Esophagus (tissue), 2 donors: ENCODE results near the gene INS. TPM values are rescaled to one million over a fixed set of nuclear protein-coding genes. Genes with fewer than 3 reads are reported as not detected.

Experiments used
- H3K27ac ChIP-seq, 2 donors: one replicate each; pipeline ENCODE4 v1.5.1; 2013; ENCODE audit warnings: low read depth in 2 of 2, mild to moderate bottlenecking in 2 of 2, inconsistent platforms in 1 of 2, low read length in 1 of 2, moderate library complexity in 1 of 2
- H3K27me3 ChIP-seq, 2 donors: one replicate each; pipeline ENCODE4 v1.6.1; 2013; ENCODE audit warnings: low read length in 2 of 2, control low read depth in 1 of 2, mild to moderate bottlenecking in 1 of 2; ENCODE audit not compliant: insufficient read depth in 2 of 2, control insufficient read depth in 1 of 2
- H3K36me3 ChIP-seq, 2 donors: one replicate each; pipeline ENCODE4 v1.6.1; 2013; ENCODE audit warnings: low read length in 1 of 2; ENCODE audit not compliant: control insufficient read depth in 2 of 2, insufficient read depth in 2 of 2
- H3K4me1 ChIP-seq, 2 donors: one replicate each; pipeline ENCODE4 v1.6.1; 2013; ENCODE audit warnings: low read length in 1 of 2; ENCODE audit not compliant: control insufficient read depth in 2 of 2, insufficient read depth in 2 of 2
- H3K4me3 ChIP-seq, 2 donors: one replicate each; pipeline ENCODE4 v1.5.1; 2013; ENCODE audit warnings: low read length in 2 of 2, mild to moderate bottlenecking in 2 of 2, low read depth in 1 of 2, moderate library complexity in 1 of 2
- H3K9me3 ChIP-seq, 2 donors: one replicate each; pipeline ENCODE4 v1.6.1; 2013; ENCODE audit warnings: mild to moderate bottlenecking in 2 of 2, low read depth in 1 of 2, low read length in 1 of 2, moderate library complexity in 1 of 2; ENCODE audit not compliant: control insufficient read depth in 2 of 2, insufficient read depth in 1 of 2
- WGBS, 2 donors: extraction: QIAGEN DNeasy Blood & Tissue Kit; methylation state at CpG; one replicate each; pipeline ENCODE4 v1.1.7; 2013; 5-methylcytosine and 5-hydroxymethylcytosine counted together
- polyA plus RNA-seq, 2 donors: library from polyadenylated mRNA; stranded (reverse); fragments of 200-250 nt; gene quantifications; one replicate each; pipeline ENCODE4 v1.2.3, GENCODE V29; 2013
- donor health status: healthy with polysubstance abuse.
- donor health status: Bipolar disorder and iron deficiency.

The INS gene
- polyA plus RNA-seq, 2 donors = 1.4 to 3.3 TPM

- no peaks in the 10 kb centered on the region for H3K36me3 ChIP-seq
- H3K9me3 ChIP-seq = no peaks in the 10 kb centered on the region
- H3K4me3 ChIP-seq = no peak overlapping the region
- 91 to 93% methylated on average over 14 of the region's 14 CpGs for WGBS, 2 donors
- H3K4me1 ChIP-seq = peaks cover 0 to 21% of the 10 kb centered on the region in 2 donors
- no peak overlapping the region for H3K27ac ChIP-seq
- H3K27me3 ChIP-seq = no peaks in the 10 kb centered on the region
Measured at GRCh38 chr11:2176389-2176900, 15.4 kb upstream of the INS start.

- H3K9me3 ChIP-seq = no peaks in the 10 kb centered on the region
- 33 to 48% methylated on average over 12 to 13 of the region's 13 CpGs for WGBS, 2 donors
- H3K4me3 ChIP-seq = no peak overlapping the region
- H3K27ac ChIP-seq = no peak overlapping the region
- no peaks in the 10 kb centered on the region for H3K36me3 ChIP-seq
- no peaks in the 10 kb centered on the region for H3K27me3 ChIP-seq
- peaks cover 0 to 21% of the 10 kb centered on the region in 2 donors for H3K4me1 ChIP-seq
Measured at GRCh38 chr11:2175659-2176058, 14.7 kb upstream of the INS start.

- 88 to 91% methylated on average over 11 of the region's 11 CpGs for WGBS, 2 donors
- H3K4me1 ChIP-seq = peaks cover 0 to 22% of the 10 kb centered on the region in 2 donors
- no peaks in the 10 kb centered on the region for H3K27me3 ChIP-seq
- H3K4me3 ChIP-seq = no peak overlapping the region
- H3K36me3 ChIP-seq = no peaks in the 10 kb centered on the region
- H3K9me3 ChIP-seq = no peaks in the 10 kb centered on the region
- no peak overlapping the region for H3K27ac ChIP-seq
Measured at GRCh38 chr11:2174361-2174760, 13.4 kb upstream of the INS start.

GRCh38 chr11:2173761-2174160 is 12.8 kb upstream of the INS start:
- no peak overlapping the region for H3K4me3 ChIP-seq
- WGBS, 2 donors = 61 to 65% methylated on average over 11 of the region's 11 CpGs
- H3K27me3 ChIP-seq = no peaks in the 10 kb centered on the region
- H3K9me3 ChIP-seq = no peaks in the 10 kb centered on the region
- H3K4me1 ChIP-seq = peaks cover 0 to 20% of the 10 kb centered on the region in 2 donors
- H3K27ac ChIP-seq = no peak overlapping the region
- no peaks in the 10 kb centered on the region for H3K36me3 ChIP-seq

- no peak overlapping the region for H3K27ac ChIP-seq
- H3K36me3 ChIP-seq = no peaks in the 10 kb centered on the region
- 84 to 90% methylated on average over 16 of the region's 16 CpGs for WGBS, 2 donors
- no peak overlapping the region for H3K4me3 ChIP-seq
- H3K4me1 ChIP-seq = peaks cover 0 to 17% of the 10 kb centered on the region in 2 donors
- no peaks in the 10 kb centered on the region for H3K27me3 ChIP-seq
- H3K9me3 ChIP-seq = no peaks in the 10 kb centered on the region
Measured at GRCh38 chr11:2173150-2173693, 12.2 kb upstream of the INS start.

- H3K27me3 ChIP-seq = no peaks in the 10 kb centered on the region
- H3K4me3 ChIP-seq = no peak overlapping the region
- H3K4me1 ChIP-seq = peaks cover 0 to 17% of the 10 kb centered on the region in 2 donors
- H3K36me3 ChIP-seq = no peaks in the 10 kb centered on the region
- H3K9me3 ChIP-seq = no peaks in the 10 kb centered on the region
- H3K27ac ChIP-seq = no peak overlapping the region
- 80% methylated on average over 12 of the region's 12 CpGs for WGBS, 2 donors
Measured at GRCh38 chr11:2172676-2173075, 11.7 kb upstream of the INS start.

- no peak within 1 kb of the TSS for H3K27ac ChIP-seq
- no peaks in the 10 kb centered on the region for H3K9me3 ChIP-seq
- peaks cover 0 to 17% of the 10 kb centered on the region in 2 donors for H3K4me1 ChIP-seq
- H3K36me3 ChIP-seq = no peaks in the 10 kb centered on the region
- no peak within 1 kb of the TSS for H3K4me3 ChIP-seq
- WGBS, 2 donors = 71 to 79% methylated on average over 13 to 17 of the region's 17 CpGs
- peaks cover under 1 to 4% of the 10 kb centered on the region in 2 donors for H3K27me3 ChIP-seq
Measured at GRCh38 chr11:2171591-2172003, 10.6 kb upstream of the INS start, which contains the start of gene TH. Gene TH (minus strand): TSS chr11:2171815. CDS start chr11:2171786, 29 bp downstream.

- 66 to 74% methylated on average over 45 of the region's 45 CpGs for whole genome bisulfite sequencing, 2 donors
- no peaks in the 10 kb centered on the region for H3K36me3 ChIP-seq
- peaks cover 3 to 4% of the 10 kb centered on the region in 2 donors for H3K27me3 ChIP-seq
- no peak overlapping the region for H3K27ac ChIP-seq
- H3K4me3 ChIP-seq = no peak overlapping the region
- no peaks in the 10 kb centered on the region for H3K9me3 ChIP-seq
- peaks cover 0 to 4% of the 10 kb centered on the region in 2 donors for H3K4me1 ChIP-seq
Measured at GRCh38 chr11:2169626-2170570, 8.9 kb upstream of the INS start.

- no peaks in the 10 kb centered on the region for H3K36me3 ChIP-seq
- no peak overlapping the region for H3K4me3 ChIP-seq
- no peaks in the 10 kb centered on the region for H3K9me3 ChIP-seq
- H3K27ac ChIP-seq = no peak overlapping the region
- H3K27me3 ChIP-seq = peaks cover 3 to 4% of the 10 kb centered on the region in 2 donors
- peaks cover 0 to 4% of the 10 kb centered on the region in 2 donors for H3K4me1 ChIP-seq
- 54 to 55% methylated on average over 10 of the region's 10 CpGs for whole genome bisulfite sequencing, 2 donors
Measured at GRCh38 chr11:2169005-2169378, 8.0 kb upstream of the INS start.
